Natural killer cell (primary cell): ENCODE data around the gene ASPSCR1. TPM values are rescaled to one million over a fixed set of nuclear protein-coding genes. Genes with fewer than 3 reads are reported as not detected.

Experiments
- ATAC-seq, 3 donors: fragments of 150-1000 bp in 2 of 3; fragments of 200-7000 bp in 1 of 3; cut with Tn5 transposase; 1 replicate in 1 of 3; 2 replicates in 2 of 3; pipeline ENCODE4 v1.10.0; 2021; ENCODE audit warnings: mild to moderate bottlenecking in 2 of 3, moderate library complexity in 2 of 3
- DNase-seq, 2 donors: peaks; one replicate each; pipeline versions ENCODE4 v3.0.0 to v3.0.0-alpha.2; 2013 to 2021; ENCODE audit warnings: mixed read lengths in 1 of 2
- H3K27ac ChIP-seq: one replicate; pipeline ENCODE4 v1.5.1; 2013; ENCODE audit warnings: mild to moderate bottlenecking, low read length
- H3K27me3 ChIP-seq: one replicate; pipeline ENCODE4 v1.6.1; 2013; ENCODE audit warnings: low read length; ENCODE audit not compliant: control insufficient read depth, insufficient read depth
- H3K36me3 ChIP-seq: one replicate; pipeline ENCODE4 v1.6.1; 2013; ENCODE audit warnings: low read length; ENCODE audit not compliant: control insufficient read depth, insufficient read depth
- H3K4me1 ChIP-seq: one replicate; pipeline ENCODE4 v1.6.1; 2013; ENCODE audit warnings: low read length; ENCODE audit not compliant: control insufficient read depth, insufficient read depth
- H3K4me3 ChIP-seq: one replicate; pipeline ENCODE4 v1.5.1; 2013; ENCODE audit warnings: low read length
- H3K9me3 ChIP-seq: one replicate; pipeline ENCODE4 v1.6.1; 2013; ENCODE audit warnings: low read length; ENCODE audit not compliant: control insufficient read depth, insufficient read depth
- H3K27ac Mint-ChIP-seq, 2 donors: one replicate each; pipeline ENCODE4 v1.8.0; 2022; ENCODE audit warnings: mild to moderate bottlenecking in 2 of 2, mixed read lengths in 2 of 2, moderate library complexity in 1 of 2
- H3K27me3 Mint-ChIP-seq, 2 donors: one replicate each; pipeline ENCODE4 v1.8.0; 2022; ENCODE audit warnings: low read depth in 2 of 2, mixed read lengths in 2 of 2
- H3K36me3 Mint-ChIP-seq: one replicate; pipeline ENCODE4 v1.8.0; 2022; ENCODE audit warnings: mixed read lengths
- H3K4me1 Mint-ChIP-seq, 2 donors: one replicate each; pipeline ENCODE4 v1.8.0; 2022; ENCODE audit warnings: mixed read lengths in 2 of 2
- H3K4me3 Mint-ChIP-seq: one replicate; pipeline ENCODE4 v1.8.0; 2022; ENCODE audit warnings: mild to moderate bottlenecking, moderate library complexity, mixed read lengths
- H3K9me3 Mint-ChIP-seq, 2 donors: one replicate each; pipeline ENCODE4 v1.8.0; 2022; ENCODE audit warnings: mixed read lengths in 2 of 2
- WGBS: methylation state at CpG from one replicate; pipeline ENCODE4 v1.1.7; 2013; ENCODE audit warnings: missing lambda C conversion rate; ENCODE audit not compliant: insufficient coverage; 5-methylcytosine and 5-hydroxymethylcytosine counted together
- intact Hi-C: fragments of 100-400 bp; cut with micrococcal nuclease; formaldehyde crosslinking; loops from one replicate; pipeline ENCODE4 v1.14.2; 2022
- total RNA-seq, 4 donors: library from RNA; stranded (reverse); fragments of 120-200 nt in 1 of 4; gene quantifications; one replicate each; pipeline versions ENCODE4 v1.2.3 to v1.2.4, GENCODE V29; 2013 to 2022
- TF ChIP-seq, protein P1 (sequence below): fragments of 200-600 bp; IDR thresholded peaks from one replicate; pipeline ENCODE4 v1.8.0; 2022; ENCODE audit warnings: antibody characterized with exemption

ASPSCR1 gene
- total RNA-seq, 3 donors from 2014 or later (not counting 1 experiment from before 2014, with no cell fraction given) = 29.7 to 43.5 (median 40.8) TPM

DNA sequence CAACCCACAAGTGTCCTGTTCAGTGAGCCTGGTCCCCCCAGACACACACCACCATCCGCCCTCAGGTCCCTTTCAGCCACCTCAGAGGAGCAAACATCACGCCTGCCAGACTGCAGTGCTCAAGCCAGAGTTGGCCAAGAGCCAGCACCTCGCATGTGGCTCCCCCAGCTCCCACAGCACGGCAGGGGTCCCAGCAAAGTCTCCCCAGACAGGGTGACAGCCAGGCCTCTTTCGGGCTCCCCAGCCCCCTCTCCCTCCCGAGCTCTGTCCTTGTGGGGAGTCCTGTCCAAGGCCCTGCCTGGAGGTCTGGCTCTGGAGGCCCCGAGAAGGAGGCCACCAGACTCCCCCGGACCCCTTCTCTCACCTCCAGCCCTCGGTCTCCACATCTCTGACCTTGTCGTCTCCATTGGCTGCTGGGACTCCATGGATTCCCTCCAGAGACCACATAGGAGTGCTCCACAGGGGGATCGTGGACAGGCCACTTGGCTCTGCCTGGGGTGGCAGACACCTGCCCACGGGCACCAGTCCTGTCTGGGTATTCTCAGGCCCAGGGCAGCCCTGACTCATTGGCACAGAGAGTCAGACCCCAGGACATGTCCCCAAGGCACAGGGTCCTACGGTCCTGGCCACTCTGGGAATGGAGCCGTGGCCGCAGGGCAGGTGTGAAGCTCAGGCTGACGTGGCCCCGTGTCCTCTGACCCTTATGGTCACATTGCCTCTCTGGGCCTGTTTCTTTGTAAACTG, 28.6 kb upstream of the ASPSCR1 start:
- DNase-seq = no peak
- WGBS = 81% methylated on average over 17 of the region's 17 CpGs
- ATAC-seq = no peak
- Mint-ChIP-seq H3K27ac (no peak overlapping the region), H3K36me3 (no peaks in the 10 kb centered on the region), H3K27me3 (peaks cover 0 to 3% of the 10 kb centered on the region in 2 donors), H3K4me3 (no peak overlapping the region), H3K9me3 (no peaks in the 10 kb centered on the region), H3K4me1 (no peaks in the 10 kb centered on the region)
- Histone ChIP-seq H3K4me1 (no peaks in the 10 kb centered on the region), H3K27ac (no peak overlapping the region), H3K36me3 (no peaks in the 10 kb centered on the region), H3K27me3 (no peaks in the 10 kb centered on the region), H3K9me3 (no peaks in the 10 kb centered on the region), H3K4me3 (no peak overlapping the region)
- intact Hi-C loops = no loop called here
- TF ChIP-seq, protein P1, sequence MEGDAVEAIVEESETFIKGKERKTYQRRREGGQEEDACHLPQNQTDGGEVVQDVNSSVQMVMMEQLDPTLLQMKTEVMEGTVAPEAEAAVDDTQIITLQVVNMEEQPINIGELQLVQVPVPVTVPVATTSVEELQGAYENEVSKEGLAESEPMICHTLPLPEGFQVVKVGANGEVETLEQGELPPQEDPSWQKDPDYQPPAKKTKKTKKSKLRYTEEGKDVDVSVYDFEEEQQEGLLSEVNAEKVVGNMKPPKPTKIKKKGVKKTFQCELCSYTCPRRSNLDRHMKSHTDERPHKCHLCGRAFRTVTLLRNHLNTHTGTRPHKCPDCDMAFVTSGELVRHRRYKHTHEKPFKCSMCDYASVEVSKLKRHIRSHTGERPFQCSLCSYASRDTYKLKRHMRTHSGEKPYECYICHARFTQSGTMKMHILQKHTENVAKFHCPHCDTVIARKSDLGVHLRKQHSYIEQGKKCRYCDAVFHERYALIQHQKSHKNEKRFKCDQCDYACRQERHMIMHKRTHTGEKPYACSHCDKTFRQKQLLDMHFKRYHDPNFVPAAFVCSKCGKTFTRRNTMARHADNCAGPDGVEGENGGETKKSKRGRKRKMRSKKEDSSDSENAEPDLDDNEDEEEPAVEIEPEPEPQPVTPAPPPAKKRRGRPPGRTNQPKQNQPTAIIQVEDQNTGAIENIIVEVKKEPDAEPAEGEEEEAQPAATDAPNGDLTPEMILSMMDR = no peak

DNA sequence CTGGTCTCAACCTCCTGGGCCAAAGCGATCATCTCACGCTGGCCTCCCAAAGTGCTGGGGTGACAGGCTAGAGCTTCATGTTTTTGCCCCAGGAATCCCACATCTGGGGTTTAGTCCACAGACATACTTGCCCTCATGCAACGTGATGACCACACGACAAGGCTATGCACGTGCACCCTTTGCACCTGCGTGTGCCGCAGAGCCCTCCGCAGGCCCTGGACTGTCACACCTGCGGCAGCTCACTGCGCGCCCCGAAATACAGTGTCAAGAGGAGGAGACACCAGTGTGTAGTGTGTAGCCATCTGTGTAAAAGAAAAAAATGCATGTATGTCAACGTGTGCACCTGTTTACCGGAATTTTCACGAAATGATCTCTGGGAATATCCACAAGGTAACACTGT, 26.9 kb upstream of the ASPSCR1 start:
- Histone ChIP-seq H3K4me3 (no peak overlapping the region), H3K27me3 (no peaks in the 10 kb centered on the region), H3K9me3 (no peaks in the 10 kb centered on the region), H3K4me1 (no peaks in the 10 kb centered on the region), H3K27ac (no peak overlapping the region), H3K36me3 (no peaks in the 10 kb centered on the region)
- Mint-ChIP-seq H3K9me3 (no peaks in the 10 kb centered on the region), H3K27ac (no peak overlapping the region), H3K27me3 (peaks cover 0 to 3% of the 10 kb centered on the region in 2 donors), H3K36me3 (no peaks in the 10 kb centered on the region), H3K4me3 (no peak overlapping the region), H3K4me1 (no peaks in the 10 kb centered on the region)
- TF ChIP-seq, protein P1 = no peak
- ATAC-seq = no peak
- DNase-seq = no peak
- 85% methylated on average over 15 of the region's 15 CpGs for WGBS
- intact Hi-C loops = no loop called here

DNA sequence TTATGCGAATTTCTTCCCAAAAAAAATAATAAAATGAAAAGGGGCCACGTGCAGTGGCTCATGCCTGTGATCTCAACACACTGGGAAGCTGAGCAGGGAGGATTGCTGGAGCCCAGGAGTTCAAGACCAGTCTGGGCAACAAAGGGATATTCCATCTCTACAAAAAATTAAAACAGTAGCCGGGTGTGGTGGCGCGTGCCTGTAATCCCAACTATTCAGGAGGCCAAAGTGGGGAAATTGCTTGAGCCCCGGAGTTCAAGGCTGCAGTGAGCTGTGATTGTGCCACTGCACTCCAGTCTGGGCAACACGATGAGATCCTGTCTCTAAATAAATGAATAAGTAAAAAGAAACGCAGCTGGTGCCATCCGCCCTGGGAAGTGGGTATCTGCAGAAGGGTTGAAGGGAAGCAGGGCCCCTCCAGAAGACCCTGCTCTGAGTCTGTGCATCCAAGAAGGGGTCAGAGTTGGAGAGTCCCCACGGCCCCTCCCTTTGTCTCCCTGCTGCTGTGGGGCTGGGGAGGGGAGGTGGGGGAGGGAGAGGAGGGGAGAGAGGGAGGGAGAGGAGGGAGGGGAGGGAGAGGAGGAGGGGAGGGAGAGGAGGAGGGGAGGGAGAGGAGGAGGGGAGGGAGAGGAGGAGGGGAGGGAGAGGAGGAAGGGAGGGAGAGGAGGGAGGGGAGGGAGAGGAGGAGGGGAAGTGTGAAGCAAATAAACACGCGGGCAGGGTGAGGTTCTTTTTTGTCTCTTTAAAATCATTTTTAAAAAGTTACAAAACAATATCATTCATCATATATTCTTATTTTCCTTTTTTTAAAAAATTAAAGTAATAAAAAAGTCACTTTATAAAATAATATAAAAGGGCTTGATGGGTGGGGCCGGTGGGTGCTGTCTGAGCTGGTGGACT, 25.4 kb upstream of the ASPSCR1 start:
- intact Hi-C loops = no loop called here
- no peaks in the 10 kb centered on the region for H3K36me3 Mint-ChIP-seq
- no peaks in the 10 kb centered on the region for H3K9me3 ChIP-seq
- H3K36me3 ChIP-seq = no peaks in the 10 kb centered on the region
- 59% methylated on average over 11 of the region's 13 CpGs for WGBS
- ATAC-seq (no peak), DNase-seq (no peak)
- H3K27me3 ChIP-seq = no peaks in the 10 kb centered on the region
- H3K4me3 ChIP-seq = no peak overlapping the region
- H3K4me3 Mint-ChIP-seq = no peak overlapping the region
- no peaks in the 10 kb centered on the region for H3K9me3 Mint-ChIP-seq
- no peak overlapping the region for H3K27ac Mint-ChIP-seq
- no peaks in the 10 kb centered on the region for H3K4me1 ChIP-seq
- H3K27ac ChIP-seq = no peak overlapping the region
- TF ChIP-seq, protein P1 = no peak
- no peaks in the 10 kb centered on the region for H3K4me1 Mint-ChIP-seq
- peaks cover 0 to 3% of the 10 kb centered on the region in 2 donors for H3K27me3 Mint-ChIP-seq
